ENCODE data around the gene THSD7B.

- TF ChIP-seq EZH2 (IDR thresholded peaks at IDR 0.05; ENCODE audit: low read length, unreplicated experiment) (no peak), CTCF (conservative IDR thresholded peaks at IDR 0.05; ENCODE audit: low read depth, low read length) (no peak), EZH2phosphoT487 (IDR thresholded peaks at IDR 0.05; ENCODE audit: borderline replicate concordance, low read length) (no peak)
These were observed 890.5 kb downstream of the THSD7B start for GRCh38 chr2:137655814-137656213.

All from PC-3 (cell line).